Skeletal muscle cell (primary cell): ENCODE data around the gene DARS2.
"Not testable (repeated sequence)": the region's sequence is repeated elsewhere in the genome, so short reads cannot be mapped to it uniquely, and the experiment has no call there.

Experiments used
- DNase-seq: peaks from one replicate; pipeline ENCODE4 v3.0.0-alpha.2; 2010; ENCODE audit warnings: low read depth
- H3K4me3 ChIP-seq: 2 replicates; pipeline ENCODE4 v1.5.1; 2011; ENCODE audit warnings: low read depth, mild to moderate bottlenecking, control low read depth, low read length, moderate library complexity

Gene DARS2, protein sequence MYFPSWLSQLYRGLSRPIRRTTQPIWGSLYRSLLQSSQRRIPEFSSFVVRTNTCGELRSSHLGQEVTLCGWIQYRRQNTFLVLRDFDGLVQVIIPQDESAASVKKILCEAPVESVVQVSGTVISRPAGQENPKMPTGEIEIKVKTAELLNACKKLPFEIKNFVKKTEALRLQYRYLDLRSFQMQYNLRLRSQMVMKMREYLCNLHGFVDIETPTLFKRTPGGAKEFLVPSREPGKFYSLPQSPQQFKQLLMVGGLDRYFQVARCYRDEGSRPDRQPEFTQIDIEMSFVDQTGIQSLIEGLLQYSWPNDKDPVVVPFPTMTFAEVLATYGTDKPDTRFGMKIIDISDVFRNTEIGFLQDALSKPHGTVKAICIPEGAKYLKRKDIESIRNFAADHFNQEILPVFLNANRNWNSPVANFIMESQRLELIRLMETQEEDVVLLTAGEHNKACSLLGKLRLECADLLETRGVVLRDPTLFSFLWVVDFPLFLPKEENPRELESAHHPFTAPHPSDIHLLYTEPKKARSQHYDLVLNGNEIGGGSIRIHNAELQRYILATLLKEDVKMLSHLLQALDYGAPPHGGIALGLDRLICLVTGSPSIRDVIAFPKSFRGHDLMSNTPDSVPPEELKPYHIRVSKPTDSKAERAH

DNA sequence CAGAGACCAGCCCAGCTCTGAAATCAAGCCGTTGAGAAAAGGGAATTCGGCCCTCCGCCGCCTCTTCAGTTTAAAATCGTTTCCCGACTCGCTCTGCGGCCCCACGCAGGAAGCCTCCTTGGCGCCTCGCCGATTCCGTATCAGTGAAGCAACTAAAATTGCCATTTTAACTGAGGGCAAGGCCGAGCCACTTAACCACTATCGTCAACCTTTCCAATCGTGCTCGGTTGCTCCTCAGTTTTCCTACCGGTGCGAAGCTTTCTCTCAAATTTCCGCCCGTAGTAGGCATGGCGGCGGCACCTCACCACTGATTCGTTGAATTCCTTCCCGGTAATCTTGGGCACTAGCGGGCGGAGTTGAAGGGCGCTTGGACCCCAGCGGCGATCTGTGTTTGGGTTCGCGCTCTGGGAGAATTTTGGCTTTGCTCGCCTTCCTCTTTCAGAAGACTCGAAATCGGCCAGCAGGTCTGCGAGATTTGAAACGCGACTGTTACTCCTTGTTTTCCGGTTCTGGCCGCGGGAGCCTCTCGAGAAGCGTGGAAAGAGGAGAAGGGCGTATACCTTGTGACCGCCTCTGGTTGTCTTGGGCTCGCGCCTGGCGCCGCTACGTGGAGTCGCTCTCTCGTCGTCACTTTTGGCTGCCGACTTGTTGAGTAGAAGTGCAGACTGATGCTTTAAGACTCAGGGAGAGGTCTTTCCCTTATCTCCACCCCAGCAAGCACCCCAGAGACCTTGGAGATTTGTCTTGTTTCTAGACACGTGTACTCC, at the start of gene DARS2, which contains the start of gene CENPL:
Gene DARS2 (plus strand): TSS at position 359 of the 767 bp plus-strand sequence. CDS start 557 bp downstream, outside the sequence.
Gene CENPL (minus strand): TSS at position 569 of the 767 bp plus-strand sequence. CDS start 13,584 bp downstream, outside the sequence.
- DNase-seq = peak; percentile 93
- H3K4me3 ChIP-seq = peak within 1 kb of the TSS; percentile 62

DNA sequence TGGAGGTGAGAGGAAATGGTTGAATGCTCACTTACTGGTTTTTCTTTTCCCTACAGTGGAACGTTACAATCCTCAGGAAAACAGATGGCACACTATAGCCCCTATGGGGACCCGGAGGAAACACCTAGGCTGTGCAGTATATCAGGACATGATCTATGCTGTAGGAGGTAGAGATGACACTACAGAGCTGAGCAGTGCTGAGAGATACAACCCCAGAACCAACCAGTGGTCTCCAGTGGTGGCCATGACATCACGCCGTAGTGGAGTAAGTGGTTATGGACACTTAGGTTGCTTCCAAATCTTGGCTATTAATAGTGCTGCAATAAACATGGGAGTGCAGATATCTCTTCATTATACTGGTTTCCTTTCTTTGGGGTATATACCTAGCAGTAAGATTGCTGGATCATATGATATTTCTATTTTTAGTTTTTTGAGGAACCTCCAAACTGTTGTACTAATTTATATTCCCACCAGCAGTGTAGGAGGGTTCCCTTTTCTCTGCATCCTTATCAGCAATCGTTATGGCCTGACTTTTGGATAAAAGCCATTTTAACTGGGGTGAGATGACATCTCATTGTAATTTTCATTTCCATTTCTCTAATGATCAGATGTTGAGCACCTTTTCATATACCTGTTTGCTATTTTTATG, 48.8 kb upstream of the DARS2 start:
- no peak overlapping the region for H3K4me3 ChIP-seq
- no peak for DNase-seq

DNA sequence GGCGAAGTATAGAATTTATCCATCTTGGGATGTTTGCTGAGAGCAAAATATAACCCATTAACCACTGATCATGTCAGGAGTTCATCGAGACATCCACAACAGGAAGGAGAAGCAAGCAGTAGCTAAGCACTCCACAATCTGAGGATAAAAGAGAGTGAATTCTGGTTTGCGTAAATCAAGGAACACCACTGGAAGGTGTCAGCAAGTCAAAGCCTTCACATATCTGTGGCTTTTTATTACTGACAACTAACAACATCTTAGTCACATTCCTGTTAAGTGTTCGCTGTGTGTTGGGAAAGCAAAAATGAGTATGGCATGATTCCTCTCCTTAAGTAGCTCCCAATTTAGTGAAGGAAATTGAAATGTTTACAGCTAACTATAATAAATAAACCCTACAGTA, 44.5 kb upstream of the DARS2 start:
- H3K4me3 ChIP-seq = no peak overlapping the region
- no peak for DNase-seq

DNA sequence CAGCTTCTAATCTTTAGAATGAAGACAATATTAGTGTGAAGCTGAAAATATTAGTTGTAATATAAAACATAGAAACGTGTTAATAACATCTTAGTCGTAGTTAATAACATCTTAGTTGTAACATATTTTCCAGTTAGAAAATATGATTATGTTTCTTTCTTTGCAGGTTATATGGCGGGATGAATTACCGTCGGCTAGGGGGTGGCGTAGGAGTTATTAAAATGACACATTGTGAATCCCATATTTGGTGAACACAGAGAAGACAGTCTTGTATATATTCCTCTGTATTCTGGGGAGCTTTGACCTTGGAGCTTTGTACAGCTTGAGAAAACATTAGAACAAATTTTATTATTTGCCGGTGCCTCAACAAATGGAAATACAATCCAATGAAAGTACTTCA, 39.5 kb upstream of the DARS2 start:
- H3K4me3 ChIP-seq = no peak overlapping the region
- DNase-seq = no peak

DNA sequence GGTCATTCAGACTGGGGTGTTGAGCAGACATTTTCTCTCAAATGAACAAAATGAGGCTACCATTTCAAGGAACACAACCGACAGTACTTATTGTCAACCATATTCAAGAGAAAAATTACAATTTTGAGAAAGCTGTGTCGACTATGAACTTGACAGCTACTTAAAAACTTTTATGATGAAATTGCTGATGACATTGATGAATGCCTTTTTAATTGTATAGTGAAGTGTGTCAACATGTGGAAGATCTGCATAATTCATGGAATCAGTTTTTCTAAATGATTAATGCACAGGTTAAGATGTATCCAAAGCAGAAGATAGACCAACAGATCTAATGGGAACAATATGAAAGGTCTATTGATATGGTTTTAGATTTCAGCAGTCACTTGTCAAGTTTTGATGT, 34.6 kb upstream of the DARS2 start:
- no peak for DNase-seq
- H3K4me3 ChIP-seq = no peak overlapping the region

DNA sequence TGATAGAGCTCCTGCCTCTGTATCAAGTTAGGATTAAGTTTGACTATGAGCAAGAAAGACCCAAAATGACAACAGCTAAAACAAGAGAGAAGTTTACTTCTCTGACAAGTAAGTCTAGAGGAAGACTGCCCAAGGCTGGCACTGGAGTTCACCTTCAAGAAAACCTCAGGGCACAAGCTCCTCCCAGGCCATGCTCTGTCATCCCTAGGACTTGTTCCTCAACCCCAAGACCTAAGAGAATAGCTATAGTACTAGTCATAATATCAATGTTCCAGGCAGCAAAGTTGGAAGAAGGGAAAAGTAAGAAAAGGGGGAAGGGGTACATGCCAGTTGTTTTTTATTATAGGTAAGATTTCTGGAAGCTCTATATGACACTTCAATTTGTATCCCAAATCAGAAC, 26.4 kb upstream of the DARS2 start:
- no peak overlapping the region for H3K4me3 ChIP-seq
- no peak for DNase-seq

DNA sequence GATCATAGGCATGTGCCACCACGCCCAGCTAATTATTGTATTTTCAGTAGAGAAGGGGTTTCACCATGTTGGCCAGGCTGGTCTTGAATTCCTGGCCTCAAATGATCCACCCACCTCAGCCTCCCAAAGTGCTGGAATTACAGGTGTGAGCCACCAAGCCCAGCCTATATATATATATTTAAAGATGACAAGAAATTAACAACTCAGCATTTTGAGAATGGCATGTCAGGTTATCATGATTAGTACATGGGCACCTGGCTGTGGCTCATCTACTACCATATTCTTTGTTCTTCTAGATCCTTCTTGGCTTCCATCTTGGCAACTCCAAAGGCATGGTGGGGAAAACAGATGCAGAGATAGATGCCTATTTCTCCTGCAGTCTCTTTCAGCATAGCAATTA, 24.5 kb upstream of the DARS2 start:
- not testable (repeated sequence) for DNase-seq, H3K4me3 ChIP-seq

DNA sequence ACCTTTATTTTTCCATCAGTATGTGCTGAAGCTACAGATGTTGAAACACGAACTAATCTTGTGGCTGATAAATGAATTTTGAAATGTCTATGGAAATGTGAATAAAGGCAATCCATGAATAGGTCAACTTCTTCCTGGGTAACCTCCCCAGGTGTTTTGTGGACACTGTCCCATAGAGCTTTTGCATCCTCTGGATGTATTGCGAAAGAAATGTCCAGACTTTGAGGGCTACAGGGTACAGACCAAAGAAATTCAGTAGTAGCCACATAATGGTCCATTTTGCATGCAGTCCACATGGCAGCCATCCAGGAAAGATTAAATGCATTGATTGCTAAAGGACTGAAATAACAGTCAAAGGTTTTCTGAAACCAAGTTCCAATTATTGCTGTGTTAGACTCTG, 21.5 kb upstream of the DARS2 start:
- no peak overlapping the region for H3K4me3 ChIP-seq
- DNase-seq = no peak

DNA sequence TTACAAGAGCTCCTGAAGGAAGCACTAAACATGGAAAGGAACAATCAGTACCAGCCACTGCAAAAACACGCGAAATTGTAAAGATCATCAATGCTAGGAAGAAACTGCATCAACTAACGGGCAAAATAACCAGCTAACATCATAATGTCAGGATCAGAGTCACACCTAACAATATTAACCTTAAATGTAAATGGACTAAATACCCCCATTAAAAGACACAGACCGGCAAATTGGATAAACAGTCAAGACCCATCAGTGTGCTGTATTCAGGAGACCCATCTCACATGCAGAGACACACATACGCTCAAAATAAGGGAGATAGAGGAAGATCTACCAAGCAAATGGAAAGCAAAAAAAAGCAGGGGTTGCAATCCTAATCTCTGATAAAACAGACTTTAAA, 10.8 kb upstream of the DARS2 start:
- H3K4me3 ChIP-seq, DNase-seq: not testable (repeated sequence)

DNA sequence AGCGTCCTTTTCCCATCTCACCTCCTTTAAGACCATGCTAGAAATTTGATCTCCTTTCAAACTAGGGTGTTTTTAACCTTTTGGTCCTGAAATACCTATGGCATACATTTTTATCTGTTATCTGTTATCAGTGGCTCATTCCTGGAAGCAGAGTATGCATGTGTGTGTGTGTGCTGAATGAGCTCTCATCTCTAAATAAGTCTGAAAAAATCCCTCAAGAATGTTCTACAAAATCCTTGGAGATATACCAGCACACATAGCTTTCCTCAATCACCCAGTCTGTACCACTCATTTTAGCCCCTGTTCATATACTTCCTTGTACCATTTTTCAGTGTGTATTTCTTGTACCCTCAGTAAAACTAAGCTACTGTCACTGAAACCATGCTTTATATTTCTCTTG, 6.0 kb upstream of the DARS2 start:
- H3K4me3 ChIP-seq = no peak overlapping the region
- no peak for DNase-seq

DNA sequence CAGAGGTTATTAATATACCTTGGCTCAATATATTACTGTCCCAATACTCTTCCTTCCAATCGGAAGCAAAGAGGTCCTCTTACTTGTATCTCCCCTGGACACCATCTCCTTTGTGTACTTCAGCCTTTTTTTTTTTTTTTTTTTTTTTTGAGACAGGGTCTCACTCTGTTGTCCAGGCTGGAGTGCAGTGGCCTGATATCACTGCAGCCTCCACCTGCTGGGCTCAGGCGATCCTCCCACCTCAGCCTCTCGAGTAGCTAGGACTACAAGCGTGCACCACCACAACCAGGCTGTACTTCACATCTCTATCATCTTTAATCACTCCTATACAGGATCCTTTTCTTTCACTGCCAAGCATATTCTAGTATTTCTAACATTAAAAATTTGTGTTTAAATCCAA, 2.8 kb upstream of the DARS2 start:
- H3K4me3 ChIP-seq = no peak overlapping the region
- no peak for DNase-seq

DNA sequence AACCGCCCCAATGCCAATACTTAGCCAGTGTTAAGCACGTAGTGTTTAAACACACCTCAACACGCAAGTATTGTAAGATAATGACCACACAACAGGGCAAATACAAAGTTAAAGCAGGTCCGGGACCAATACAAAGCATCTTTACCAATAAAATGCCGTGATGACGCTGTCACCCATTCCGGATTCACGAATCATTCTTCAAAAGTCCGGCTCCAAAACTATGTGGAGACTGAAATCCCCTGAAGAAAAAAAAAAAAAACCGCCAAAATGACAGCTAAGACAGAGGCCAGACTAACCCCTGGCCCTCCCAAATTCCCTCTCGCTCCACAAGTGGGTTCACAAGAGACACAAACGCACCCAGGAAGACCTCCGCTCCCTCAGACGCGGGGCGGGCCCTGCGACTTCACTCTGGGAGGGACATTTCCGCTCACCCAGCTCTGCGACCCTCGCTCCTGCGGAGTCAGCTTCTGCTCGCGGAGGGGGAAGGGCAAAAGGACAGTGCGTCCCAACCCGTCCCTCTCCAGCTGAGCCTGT, 625 bp upstream of the DARS2 start:
- peak overlapping the region; percentile 62 for H3K4me3 ChIP-seq
- DNase-seq = peak; percentile 17

DNA sequence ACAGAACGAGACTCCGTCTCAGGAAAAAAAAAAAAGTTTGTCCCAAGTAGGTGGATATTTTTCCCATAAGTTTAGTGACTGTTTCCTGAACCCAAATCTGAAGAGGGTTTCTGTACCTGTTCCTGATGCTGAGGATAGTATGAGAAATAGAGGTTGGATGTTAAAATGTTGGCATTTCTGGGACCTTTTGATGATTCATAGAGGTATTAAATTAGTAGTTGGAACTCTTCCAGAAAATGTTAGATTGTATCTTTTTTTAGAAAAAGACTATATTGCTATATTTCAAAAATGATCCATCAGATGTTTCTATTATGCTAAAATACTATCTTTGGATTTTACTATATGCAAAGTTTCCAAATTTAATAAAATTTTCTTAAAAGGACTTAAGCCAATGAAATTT, 3.1 kb downstream of the DARS2 start:
- DNase-seq = no peak
- H3K4me3 ChIP-seq = no peak overlapping the region

DNA sequence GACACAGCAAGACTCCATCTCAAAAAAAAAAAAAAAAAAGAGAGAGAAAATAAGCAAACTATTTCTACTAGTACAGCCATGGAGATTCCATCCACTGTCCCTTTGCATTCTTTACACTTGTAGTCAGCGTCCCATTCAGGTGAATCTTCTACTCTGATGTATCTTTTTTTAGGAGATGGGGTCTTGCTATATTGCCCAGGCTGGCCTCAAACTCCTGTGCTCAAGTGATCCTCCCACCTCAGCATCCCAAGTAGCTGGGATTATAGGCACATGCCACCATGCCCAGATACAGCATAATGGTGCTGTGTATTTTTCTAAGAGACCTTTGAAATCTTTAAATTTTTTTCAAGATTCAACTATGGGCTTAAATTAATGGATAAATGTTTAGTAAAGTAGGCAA, 8.3 kb downstream of the DARS2 start:
- DNase-seq = no peak
- H3K4me3 ChIP-seq = no peak overlapping the region

DNA sequence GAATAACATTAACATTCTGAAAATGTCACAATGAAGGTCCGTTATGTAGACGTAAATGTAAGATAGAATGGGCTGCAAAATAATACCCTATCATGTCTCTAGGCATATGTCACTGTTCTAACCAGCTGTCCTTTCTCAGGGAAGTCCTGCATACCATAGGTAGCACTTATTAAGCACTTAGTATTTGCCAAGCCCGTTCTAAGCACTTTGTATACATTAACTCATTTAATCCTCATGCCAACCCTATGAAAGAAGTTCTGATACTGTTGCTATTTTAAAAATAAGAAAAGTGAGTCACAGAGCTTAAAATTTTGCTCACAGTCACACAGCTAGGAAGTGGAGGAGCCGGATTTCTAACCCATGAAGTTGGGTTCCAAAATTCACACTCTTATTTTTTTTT, 27.6 kb downstream of the DARS2 start:
- no peak for DNase-seq
- no peak overlapping the region for H3K4me3 ChIP-seq

DNA sequence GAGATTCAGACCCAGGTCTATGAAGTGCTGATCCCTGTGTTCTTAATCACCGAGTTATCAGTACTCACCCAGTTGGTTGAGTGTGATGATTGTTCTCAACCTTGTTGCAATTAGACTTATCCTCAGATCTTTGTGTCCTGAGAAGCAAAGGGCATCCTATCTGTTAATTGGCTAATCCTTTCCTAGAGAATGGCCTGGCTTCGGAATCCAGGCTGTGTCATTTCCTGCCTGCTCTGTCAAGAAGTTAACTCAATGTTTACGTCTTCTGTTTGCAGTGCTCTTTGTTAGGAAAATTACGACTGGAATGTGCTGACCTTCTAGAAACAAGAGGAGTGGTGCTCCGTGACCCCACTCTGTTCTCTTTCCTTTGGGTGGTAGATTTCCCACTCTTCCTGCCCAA, 28.6 kb downstream of the DARS2 start:
- DNase-seq = peak; percentile 25
- no peak overlapping the region for H3K4me3 ChIP-seq

DNA sequence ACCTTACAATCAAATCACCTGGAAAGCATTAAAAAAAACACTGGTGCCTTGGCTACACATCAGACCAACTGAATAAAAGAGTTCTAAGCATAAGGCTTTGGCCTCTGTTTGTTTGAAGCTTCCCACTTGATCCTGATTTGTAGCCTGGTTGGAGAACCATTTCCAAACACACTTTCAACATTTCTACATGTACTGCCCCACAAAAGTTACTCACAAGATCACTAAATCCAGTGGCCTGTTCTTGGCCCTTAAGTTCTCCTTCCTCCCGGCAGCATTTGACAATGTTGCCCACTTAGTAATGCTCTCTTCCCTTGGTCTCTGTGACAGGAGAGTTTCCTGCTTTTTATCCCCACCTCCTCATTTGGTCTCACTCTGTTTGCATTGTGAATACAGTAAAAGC, 31.5 kb downstream of the DARS2 start:
- no peak for DNase-seq

DNA sequence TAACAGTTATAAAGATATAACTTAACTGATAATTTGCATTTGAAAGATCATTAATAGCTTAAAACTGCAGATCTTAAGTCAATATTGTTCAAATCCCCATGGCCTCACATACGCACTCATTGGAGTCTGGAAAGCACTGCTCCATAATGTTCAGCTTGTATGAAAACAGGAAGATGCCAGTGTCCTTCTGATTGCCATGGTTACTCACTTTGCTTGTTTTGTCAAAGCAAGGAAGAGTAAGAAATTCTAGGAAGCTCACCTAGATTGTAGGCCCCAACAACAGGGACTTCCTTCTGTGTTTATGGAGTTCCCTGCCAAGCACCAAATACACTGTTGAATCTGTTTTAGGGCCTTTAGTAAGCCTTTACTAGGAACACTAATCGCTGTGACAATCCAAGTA, 32.4 kb downstream of the DARS2 start:
- no peak for DNase-seq
- no peak overlapping the region for H3K4me3 ChIP-seq

More for the DNA sequence above, 31.5 kb downstream of the DARS2 start:
- no peak overlapping the region for H3K4me3 ChIP-seq

DNA sequence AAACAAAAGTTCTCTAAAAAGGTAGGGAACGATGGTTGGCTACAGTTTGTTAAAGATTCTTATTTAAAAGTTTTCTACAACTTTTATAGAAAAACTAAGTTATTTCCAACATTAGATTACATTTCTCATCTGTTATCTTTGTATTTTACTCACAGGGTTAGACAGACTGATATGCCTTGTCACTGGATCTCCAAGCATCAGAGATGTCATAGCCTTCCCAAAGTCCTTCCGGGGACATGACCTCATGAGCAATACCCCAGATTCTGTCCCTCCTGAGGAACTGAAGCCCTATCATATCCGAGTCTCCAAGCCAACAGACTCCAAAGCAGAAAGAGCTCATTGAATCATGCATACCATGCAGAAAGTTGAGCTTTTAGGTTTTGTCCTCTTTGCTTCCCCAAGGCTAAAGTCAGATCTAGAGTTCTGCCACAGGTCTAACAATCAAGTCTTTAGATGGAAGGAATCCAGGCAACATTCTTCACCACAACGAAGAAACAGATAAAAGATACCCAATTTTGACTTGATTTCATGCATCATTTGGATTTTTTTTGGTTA, 33.0 kb downstream of the DARS2 start:
- no peak overlapping the region for H3K4me3 ChIP-seq
- no peak for DNase-seq
